ENCODE data around the gene SLC22A6. TPM values are rescaled to one million over a fixed set of nuclear protein-coding genes. Genes with fewer than 3 reads are reported as not detected.

Gene SLC22A6
- total and polyA plus RNA-seq, 2 of the 13 experiments (the other 11 are each of a cell fraction or from before 2014, with no cell fraction given), result not detected

GRCh38 chr11:62930666-62931065 lies 54.1 kb downstream of the SLC22A6 start (continued):
- TF ChIP-seq ZNF784 (CRISPR knock-in tag; IDR thresholded peaks at IDR 0.05; ENCODE audit: borderline replicate concordance) (no peak), EHMT2 (IDR thresholded peaks at IDR 0.05; ENCODE audit: borderline replicate concordance, low read depth, low read length) (no peak), SRSF4 (IDR thresholded peaks at IDR 0.05; ENCODE audit: low read depth, low read length, poor library complexity, severe bottlenecking) (no peak), ARID3A (IDR thresholded peaks at IDR 0.05; ENCODE audit: low read depth, low read length) (no peak)

- no TSS peak for BruUV-seq (replicated peaks)
- ATAC-seq, result no peak
- Histone ChIP-seq H3K27ac (ENCODE audit: extremely low read length, insufficient read depth, low read length) (no peak overlapping the region), H3K4me3 (replicated peaks in 1 of 3; ENCODE audit: insufficient read depth in 1 of 3, low read depth in 2 of 3, low read length in 3 of 3) (no peak overlapping the region), H3K79me2 (ENCODE audit: insufficient read depth, low read length) (no peaks in the 10 kb centered on the region), H3K4me2 (ENCODE audit: low read depth, low read length) (no peak overlapping the region), H3K27me3 (ENCODE audit: control insufficient read depth in 1 of 2, insufficient read depth in 2 of 2, low read length in 2 of 2) (peaks cover 3 to 20% of the 10 kb centered on the region in 2 experiments; a peak in 4 of 5 replicates), H3K36me3 (replicated peaks in 1 of 2; ENCODE audit: control insufficient read depth in 1 of 2, insufficient read depth in 2 of 2, low read length in 2 of 2) (no peaks in the 10 kb centered on the region), H3K9me3 (ENCODE audit: low read length) (no peaks in the 10 kb centered on the region), H4K20me1 (ENCODE audit: insufficient read depth, low read length) (no peaks in the 10 kb centered on the region), H3K4me1 (ENCODE audit: insufficient read depth, low read length) (0 out of 2 replicates have a peak, but pooled peaks cover 5% of the 10 kb centered on the region), H2AFZ (ENCODE audit: low read length) (no peak overlapping the region), H3K9ac (ENCODE audit: insufficient read depth, low read depth, low read length) (no peak overlapping the region)
- ChIA-PET POLR2A (no interaction called here), CTCF (ENCODE audit: low intra/inter-chr PET ratio, low total read pairs) (no interaction called here)
- DNase-seq (ENCODE audit: low spot score), result no peak
- TF ChIP-seq ZNF382 (CRISPR knock-in tag; IDR thresholded peaks at IDR 0.05; ENCODE audit: borderline replicate concordance), result no peak
- no peak for TF ChIP-seq ZIK1 (CRISPR knock-in tag; IDR thresholded peaks at IDR 0.05; ENCODE audit: borderline replicate concordance, low read depth)
- TF ChIP-seq ZBTB2 (CRISPR knock-in tag; IDR thresholded peaks at IDR 0.05; ENCODE audit: low read depth), result no peak
- TF ChIP-seq ZNF75D (CRISPR knock-in tag; IDR thresholded peaks at IDR 0.05; ENCODE audit: borderline replicate concordance), result no peak
- no peak for TF ChIP-seq TAF1 (CRISPR knock-in tag; IDR thresholded peaks at IDR 0.05)
- no peak for TF ChIP-seq TBL1XR1 (IDR thresholded peaks at IDR 0.05; ENCODE audit: borderline replicate concordance, low read length, partially characterized antibody)
- no peak for TF ChIP-seq KDM5B (CRISPR knock-in tag; IDR thresholded peaks at IDR 0.05; ENCODE audit: borderline replicate concordance)
- no peak for TF ChIP-seq ZMYM2 (CRISPR knock-in tag; IDR thresholded peaks at IDR 0.05)
- 11% methylated on average over 3 of the region's 4 CpGs for WGBS (ENCODE audit: low lambda C conversion rate)
- in situ Hi-C loops (cut with HindIII; ENCODE audit: extremely low pct_ligation_motif_present, low pct_unique_long_range_greater_than_20kb), result no loop called here
- intact Hi-C loops (cut with micrococcal nuclease; ENCODE audit: unreplicated experiment), result no loop called here
- no peak for FAIRE-seq
Observed at GRCh38 chr11:62930157-62930556, 54.6 kb downstream of the SLC22A6 start.

Data from HepG2 (cell line).